K562 (cell line): Measurements from ENCODE around the gene CTF1. TPM values are rescaled to one million over a fixed set of nuclear protein-coding genes. Genes with fewer than 3 reads are reported as not detected.

ENCODE experiments used
- CGGBP1 ChIP-seq: fragments of 250-450 bp; sonication (Bioruptor Pico); IDR thresholded peaks from 2 replicates; pipeline ENCODE4 v1.9.0; 2021; ENCODE audit warnings: mild to moderate bottlenecking
- GABPB2 ChIP-seq: fragments of 250-450 bp; sonication (Bioruptor Pico); conservative IDR thresholded peaks from 2 replicates; pipeline ENCODE4 v1.5.1; 2021; ENCODE audit warnings: mild to moderate bottlenecking
- HMG20A ChIP-seq: fragments of 450-650 bp; formaldehyde crosslinking; conservative IDR thresholded peaks from 2 replicates; pipeline ENCODE4 v1.4.0; 2020; ENCODE audit warnings: mild to moderate bottlenecking, mixed read lengths
- HSF4 ChIP-seq: fragments of 250-450 bp; sonication (Bioruptor Pico); IDR thresholded peaks from 2 replicates; pipeline ENCODE4 v2.1.2; 2022; ENCODE audit warnings: mild to moderate bottlenecking, moderate library complexity, borderline replicate concordance
- JUND ChIP-seq, 2 experiments: IDR thresholded peaks; 2 replicates in 1 of 2; 3 replicates in 1 of 2; pipeline ENCODE4 v1.6.1; 2011; ENCODE audit warnings: borderline replicate concordance in 2 of 2, low read depth in 2 of 2, low read length in 2 of 2, improper control_type of control experiment in 1 of 2, missing biosample characterization in 1 of 2, missing genetic modification characterization in 1 of 2, missing genetic modification reagents in 1 of 2
- LARP7 ChIP-seq: fragments of 450-650 bp; IDR thresholded peaks from 2 replicates; pipeline ENCODE4 v1.6.1; 2016
- NFIC ChIP-seq: fragments of 450-650 bp; IDR thresholded peaks from 2 replicates; pipeline ENCODE4 v1.6.1; 2017; ENCODE audit warnings: mild to moderate bottlenecking, inconsistent platforms
- POU5F1 ChIP-seq: fragments of 150-350 bp; IDR thresholded peaks from 2 replicates; pipeline ENCODE4 v1.6.1; 2014; ENCODE audit warnings: borderline replicate concordance, low read length, low read depth, mild to moderate bottlenecking; ENCODE audit not compliant: partially characterized antibody
- TAF9B ChIP-seq: fragments of 450-650 bp; IDR thresholded peaks from 2 replicates; pipeline ENCODE4 v1.6.1; 2018; ENCODE audit warnings: mild to moderate bottlenecking; ENCODE audit not compliant: partially characterized antibody
- TFAM ChIP-seq: fragments of 250-450 bp; sonication (Bioruptor Pico); conservative IDR thresholded peaks from 2 replicates; pipeline ENCODE4 v1.5.0; 2021; ENCODE audit warnings: mild to moderate bottlenecking, moderate library complexity
- TFE3 ChIP-seq: fragments of 450-650 bp; formaldehyde crosslinking; IDR thresholded peaks from 2 replicates; pipeline ENCODE4 v1.4.0; 2020; ENCODE audit warnings: mild to moderate bottlenecking, mixed read lengths
- ZBTB2 ChIP-seq: fragments of 450-650 bp; IDR thresholded peaks from 2 replicates; pipeline ENCODE4 v1.6.1; 2016; ENCODE audit warnings: antibody characterized with exemption
- ZFPM2 ChIP-seq: fragments of 250-450 bp; sonication (Bioruptor Pico); IDR thresholded peaks from 2 replicates; pipeline ENCODE4 v1.5.1; 2022; ENCODE audit warnings: mild to moderate bottlenecking
- ZKSCAN8 ChIP-seq: fragments of 200-800 bp; sonication (Bioruptor generic); IDR thresholded peaks from 2 replicates; pipeline ENCODE4 v1.6.1; 2016; ENCODE audit warnings: missing genetic modification characterization, missing compliant biosample characterization
- ZNF133 ChIP-seq: fragments of 250-450 bp; sonication (Bioruptor Pico); IDR thresholded peaks from 2 replicates; pipeline ENCODE4 v1.4.0; 2020; ENCODE audit warnings: mild to moderate bottlenecking
- ZNF212 ChIP-seq: fragments of 450-650 bp; formaldehyde crosslinking; IDR thresholded peaks from 2 replicates; pipeline ENCODE4 v1.4.0; 2020; ENCODE audit warnings: mild to moderate bottlenecking
- ZNF395 ChIP-seq: fragments of 200-800 bp; sonication (Bioruptor generic); IDR thresholded peaks from 2 replicates; pipeline ENCODE4 v1.6.1; 2017; ENCODE audit warnings: missing genetic modification characterization, missing compliant biosample characterization
- polyA plus RNA-seq, 8 experiments: library from polyadenylated mRNA; depleted of rRNA in 4 of 8; stranded (reverse) in 5 of 8; unstranded in 3 of 8; fragments of >200 nt; fragmentation: Nextera tagmentation in 2 of 8; fragmentation: Illumina TruSeq in 1 of 8; extraction: Ambion mirVana in 2 of 8; extraction: Trizol in 1 of 8; gene quantifications; 2 replicates each; pipeline versions ENCODE4 v1.2.1 to v1.2.3, GENCODE V29; 2011 to 2014; ENCODE audit warnings: inconsistent platforms in 1 of 8, missing spikeins in 1 of 8
- total RNA-seq, 7 experiments: library from RNA; depleted of rRNA in 6 of 7; stranded (reverse); fragments of >200 nt in 6 of 7; fragmentation: Illumina TruSeq in 2 of 7; extraction: Trizol in 2 of 7; gene quantifications; 2 replicates each; pipeline versions ENCODE4 v1.2.1 to v1.2.3, GENCODE V29; 2011 to 2021; ENCODE audit warnings: low replicate concordance in 1 of 7

The CTF1 gene
- total and polyA plus RNA-seq, 9 of the 15 experiments (the other 6 are each of a cell fraction or from before 2014, with no cell fraction given) = 0.24 to 2.5 (median 0.44) TPM

DNA sequence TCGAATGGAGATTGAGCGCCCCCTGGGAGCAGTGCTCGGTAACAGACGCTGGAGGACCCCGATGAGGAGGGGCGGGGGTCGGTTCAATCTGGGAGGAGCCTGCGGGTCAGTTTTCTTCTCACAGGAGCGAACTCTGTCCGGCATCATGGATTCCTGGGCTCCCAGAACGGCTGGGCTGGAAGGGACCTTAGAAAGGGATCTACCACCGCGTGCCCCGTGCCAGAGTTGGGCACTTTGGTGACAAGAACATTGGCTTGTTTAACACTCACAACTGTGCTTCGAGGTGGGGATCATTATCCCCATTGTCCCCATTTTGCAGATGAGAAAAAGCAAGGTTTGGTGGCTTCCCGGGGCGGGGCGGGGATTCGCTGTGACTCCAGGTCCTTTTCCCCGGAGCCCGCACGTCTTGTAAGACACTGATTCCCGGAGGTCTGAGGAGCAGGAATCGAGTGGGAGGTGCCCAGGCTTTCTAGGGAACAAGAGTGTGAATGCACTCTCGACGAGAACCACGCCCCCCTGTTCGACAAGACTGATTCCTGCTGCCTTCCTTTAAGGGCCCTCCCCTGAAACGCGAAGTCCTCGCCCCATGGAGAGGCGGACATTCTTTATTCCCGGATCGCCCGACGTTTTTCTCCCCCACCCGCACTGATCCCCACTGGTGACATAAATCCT is 25.5 kb downstream of the CTF1 start (continued):
- TF ChIP-seq ZFPM2 (no peak), NFIC (0 out of 2 replicates have a peak, but pooled peaks have one; percentile 4), TFE3 (CRISPR knock-in tag) (no peak), HMG20A (CRISPR knock-in tag) (no peak), JUND (IDR thresholded peaks at IDR 0.05; ENCODE audit: borderline replicate concordance, low read depth, low read length) (no peak), JUND (tag; IDR thresholded peaks at IDR 0.05; ENCODE audit: borderline replicate concordance, low read depth, low read length) (peak; percentile 25; the same call in 1 of the 3 replicates), LARP7 (no peak), ZBTB2 (peak; percentile 62), CGGBP1 (CRISPR knock-in tag) (no peak), ZNF395 (no peak), ZKSCAN8 (CRISPR knock-in tag) (no peak), POU5F1 (no peak), TAF9B (no peak), HSF4 (CRISPR knock-in tag) (no peak), TFAM (CRISPR knock-in tag) (no peak), ZNF212 (CRISPR knock-in tag) (0 out of 2 replicates have a peak, but pooled peaks have one; percentile 12), ZNF133 (no peak), GABPB2 (CRISPR knock-in tag) (no peak)
- TF ChIP-seq, all 486 proteins: peak for 90
